Tibial nerve (tissue), 4 donors: ENCODE measurements around the gene MYPN. TPM values are rescaled to one million over a fixed set of nuclear protein-coding genes. Genes with fewer than 3 reads are reported as not detected.

ENCODE experiments used
- DNase-seq, 2 donors: peaks; one replicate each; pipeline ENCODE4 v3.0.0-alpha.2; 2019; ENCODE audit warnings: low spot score in 2 of 2
- H3K27ac ChIP-seq, 4 donors: fragments of 200-600 bp; sonication (generic) in 3 of 4; one replicate each; pipeline ENCODE4 v1.5.1; 2017 to 2019; ENCODE audit warnings: mild to moderate bottlenecking in 1 of 4
- H3K27me3 ChIP-seq, 2 donors: fragments of 200-600 bp; sonication (generic) in 1 of 2; one replicate each; pipeline versions ENCODE4 v1.5.1 to v1.6.0; 2017 to 2019
- H3K36me3 ChIP-seq, 3 donors: fragments of 200-600 bp; sonication (generic); one replicate each; pipeline ENCODE4 v1.5.1; 2018 to 2019
- H3K4me1 ChIP-seq, 4 donors: fragments of 200-600 bp; sonication (generic) in 3 of 4; one replicate each; pipeline ENCODE4 v1.5.1; 2017 to 2019
- H3K4me3 ChIP-seq, 4 donors: fragments of 200-600 bp; sonication (generic) in 3 of 4; one replicate each; pipeline ENCODE4 v1.5.1; 2017 to 2019; ENCODE audit warnings: mild to moderate bottlenecking in 1 of 4, moderate library complexity in 1 of 4
- H3K9me3 ChIP-seq, 4 donors: fragments of 200-600 bp; sonication (generic) in 3 of 4; one replicate each; pipeline ENCODE4 v1.5.1; 2017 to 2019
- CTCF ChIP-seq, 5 experiments: fragments of 200-600 bp in 3 of 5; fragments of 450-650 bp in 2 of 5; sonication (generic) in 3 of 5; IDR thresholded peaks; one replicate each; pipeline ENCODE4 v1.5.1; 2016 to 2019; ENCODE audit warnings: antibody characterized with exemption in 5 of 5, mild to moderate bottlenecking in 3 of 5, moderate library complexity in 2 of 5
- EP300 ChIP-seq, 2 donors: sonication (generic); formaldehyde crosslinking; IDR thresholded peaks; one replicate each; pipeline ENCODE4 v1.6.1; 2017; ENCODE audit warnings: antibody characterized with exemption in 2 of 2, mild to moderate bottlenecking in 1 of 2
- POLR2A ChIP-seq, 2 donors: fragments of 450-650 bp; IDR thresholded peaks; one replicate each; pipeline ENCODE4 v1.6.1; 2017; ENCODE audit warnings: antibody characterized with exemption in 2 of 2, mild to moderate bottlenecking in 2 of 2, moderate library complexity in 2 of 2
- WGBS, 2 donors: methylation state at CpG; one replicate each; pipeline ENCODE4 v1.1.5; 2018; 5-methylcytosine and 5-hydroxymethylcytosine counted together
- total RNA-seq, 4 donors: library from RNA; depleted of rRNA; stranded (reverse); fragments of >200 nt; gene quantifications; one replicate each; pipeline ENCODE4 v1.1.0, GENCODE V29; 2016

MYPN gene
- total RNA-seq = not detected

- 69 to 71% methylated on average over 3 of the region's 3 CpGs for WGBS, 2 donors
- H3K27ac ChIP-seq = no peak within 1 kb of the TSS
- no peaks in the 10 kb centered on the region for H3K27me3 ChIP-seq
- no peaks in the 10 kb centered on the region for H3K9me3 ChIP-seq
- DNase-seq = no peak
- H3K4me3 ChIP-seq = no peak within 1 kb of the TSS
- no peaks in the 10 kb centered on the region for H3K36me3 ChIP-seq
- TF ChIP-seq CTCF (IDR thresholded peaks at IDR 0.05) = no peak
- no peak for TF ChIP-seq POLR2A (IDR thresholded peaks at IDR 0.05)
- no peak for TF ChIP-seq EP300 (IDR thresholded peaks at IDR 0.05)
- H3K4me1 ChIP-seq = no peaks in the 10 kb centered on the region
These were observed at the start of gene MYPN for GRCh38 chr10:68109331-68109730. Gene MYPN, plus strand, starts transcription at chr10:68109488. Its CDS starts 11,951 bp downstream, at chr10:68121439.

- 48 to 59% methylated on average over 4 of the region's 4 CpGs for WGBS, 2 donors
- H3K27ac ChIP-seq = no peak overlapping the region
These were observed 42.3 kb upstream of the MYPN start for GRCh38 chr10:68067029-68067428.

GRCh38 chr10:68067508-68067907 lies 41.8 kb upstream of the MYPN start:
- DNase-seq = no peak
- Histone ChIP-seq H3K4me3 (no peak overlapping the region), H3K36me3 (peaks cover 0 to 24% (median 0%) of the 10 kb centered on the region in 3 donors), H3K27ac (no peak overlapping the region), H3K4me1 (peaks cover 0 to 33% (median 14%) of the 10 kb centered on the region in 4 donors), H3K27me3 (no peaks in the 10 kb centered on the region), H3K9me3 (no peaks in the 10 kb centered on the region)
- TF ChIP-seq POLR2A (IDR thresholded peaks at IDR 0.05) (no peak), CTCF (IDR thresholded peaks at IDR 0.05) (no peak), EP300 (IDR thresholded peaks at IDR 0.05) (no peak)
- 65 to 69% methylated on average over 3 of the region's 3 CpGs for whole genome bisulfite sequencing, 2 donors

More at GRCh38 chr10:68067029-68067428, 42.3 kb upstream of the MYPN start:
- TF ChIP-seq EP300 (IDR thresholded peaks at IDR 0.05) (no peak), CTCF (IDR thresholded peaks at IDR 0.05) (no peak), POLR2A (IDR thresholded peaks at IDR 0.05) (no peak)
- Histone ChIP-seq H3K9me3 (no peaks in the 10 kb centered on the region), H3K4me1 (peaks cover 0 to 28% (median 10%) of the 10 kb centered on the region in 4 donors), H3K36me3 (peaks cover 0 to 28% (median 0%) of the 10 kb centered on the region in 3 donors), H3K27me3 (no peaks in the 10 kb centered on the region), H3K4me3 (no peak overlapping the region)
- no peak for DNase-seq

GRCh38 chr10:68073631-68074030 lies 35.7 kb upstream of the MYPN start:
- no peak for DNase-seq
- H3K36me3 ChIP-seq = peaks cover 0 to 11% (median 0%) of the 10 kb centered on the region in 3 donors
- H3K27ac ChIP-seq = peak overlapping the region in 2 of 4 donors; percentile 99 to 100
- H3K4me1 ChIP-seq = peaks cover 0 to 41% (median 27%) of the 10 kb centered on the region in 4 donors
- no peaks in the 10 kb centered on the region for H3K27me3 ChIP-seq
- peak overlapping the region; percentile 75 to 100 (median 96) for H3K4me3 ChIP-seq
- no peaks in the 10 kb centered on the region for H3K9me3 ChIP-seq
- WGBS, 2 donors = 10 to 11% methylated on average over 3 of the region's 3 CpGs
- no peak for TF ChIP-seq EP300 (IDR thresholded peaks at IDR 0.05)
- no peak for TF ChIP-seq POLR2A (IDR thresholded peaks at IDR 0.05)
- no peak for TF ChIP-seq CTCF (IDR thresholded peaks at IDR 0.05)

- TF ChIP-seq POLR2A (IDR thresholded peaks at IDR 0.05) (no peak), CTCF (IDR thresholded peaks at IDR 0.05) (no peak), EP300 (IDR thresholded peaks at IDR 0.05) (no peak)
- Histone ChIP-seq H3K27me3 (no peaks in the 10 kb centered on the region), H3K4me3 (peak overlapping the region; percentile 75 to 100 (median 96)), H3K9me3 (no peaks in the 10 kb centered on the region), H3K4me1 (peaks cover 0 to 41% (median 27%) of the 10 kb centered on the region in 4 donors), H3K36me3 (peaks cover 0 to 10% (median 0%) of the 10 kb centered on the region in 3 donors), H3K27ac (peak overlapping the region; percentile 87 to 100 (median 98))
- DNase-seq = peak; percentile 18 to 20
- WGBS, 2 donors = 1% methylated on average over 20 to 27 of the region's 27 CpGs
These were observed 35.1 kb upstream of the MYPN start for GRCh38 chr10:68074031-68074774.
